Omental fat pad (tissue), 4 donors: ENCODE measurements around the gene ARHGAP10. TPM values are rescaled to one million over a fixed set of nuclear protein-coding genes. Genes with fewer than 3 reads are reported as not detected.

ENCODE experiments used
- ATAC-seq: fragments of 150-250 bp; one replicate; pipeline ENCODE4 v1.9.1; 2016; ENCODE audit warnings: mild to moderate bottlenecking, moderate library complexity; ENCODE audit not compliant: low FRiP score
- DNase-seq: peaks from one replicate; pipeline ENCODE4 v3.0.0-alpha.2; 2019; ENCODE audit warnings: low spot score
- total RNA-seq, 4 donors: library from RNA; depleted of rRNA; stranded (reverse); fragments of >200 nt; gene quantifications; one replicate each; pipeline ENCODE4 v1.1.0, GENCODE V29; 2016
- TF ChIP-seq, protein P1 (sequence below), 3 donors: fragments of 450-650 bp; IDR thresholded peaks; one replicate each; pipeline ENCODE4 v1.5.1; 2016 to 2017; ENCODE audit warnings: antibody characterized with exemption in 3 of 3, mild to moderate bottlenecking in 3 of 3, moderate library complexity in 2 of 3

ARHGAP10 gene
- total RNA-seq, 4 donors from 2014 or later, result 48.7 to 96.2 (median 57.0) TPM

DNA sequence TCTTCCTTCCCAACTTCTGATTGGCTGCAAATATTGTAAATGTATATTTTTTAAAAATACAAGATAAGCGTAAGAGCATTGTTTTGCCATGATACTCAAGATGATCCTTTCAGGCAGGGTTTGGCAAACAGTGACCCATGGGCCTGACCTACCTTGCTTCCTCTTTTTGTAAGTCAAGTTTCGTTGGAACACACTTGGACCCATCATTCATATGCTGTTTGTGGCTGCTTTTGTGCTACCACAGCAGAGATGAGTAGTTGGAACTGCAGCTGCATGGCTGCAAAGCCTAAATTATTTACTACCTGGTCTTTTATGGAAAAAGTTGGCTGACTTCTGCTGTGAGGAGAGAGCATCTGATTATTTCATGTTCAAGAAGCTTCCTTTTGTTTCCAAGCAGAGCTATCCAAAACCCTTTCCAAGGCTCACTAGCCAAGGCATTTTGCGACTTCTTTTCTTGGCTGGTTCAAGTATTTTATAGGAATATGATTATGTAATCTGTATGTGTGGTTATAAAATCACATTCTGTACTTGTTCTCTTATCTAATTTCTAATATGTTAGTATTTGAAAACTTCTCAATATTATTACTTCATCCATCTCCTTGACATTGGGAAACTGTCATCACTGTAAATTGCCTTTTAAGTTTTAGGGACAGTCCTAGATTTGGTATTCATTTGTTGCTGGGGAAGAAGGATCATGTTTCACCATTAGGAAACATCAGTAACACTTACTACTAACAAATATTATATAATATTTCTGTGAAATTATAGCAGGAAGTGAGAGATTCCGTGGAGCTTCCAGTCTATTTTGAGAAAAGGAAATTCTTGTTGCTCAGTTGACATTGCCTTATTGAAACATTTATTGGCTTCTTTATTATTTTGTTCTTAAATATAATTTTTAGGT is 109.2 kb downstream of the ARHGAP10 start:
- ATAC-seq (no peak), DNase-seq (no peak)
- TF ChIP-seq, protein P1, sequence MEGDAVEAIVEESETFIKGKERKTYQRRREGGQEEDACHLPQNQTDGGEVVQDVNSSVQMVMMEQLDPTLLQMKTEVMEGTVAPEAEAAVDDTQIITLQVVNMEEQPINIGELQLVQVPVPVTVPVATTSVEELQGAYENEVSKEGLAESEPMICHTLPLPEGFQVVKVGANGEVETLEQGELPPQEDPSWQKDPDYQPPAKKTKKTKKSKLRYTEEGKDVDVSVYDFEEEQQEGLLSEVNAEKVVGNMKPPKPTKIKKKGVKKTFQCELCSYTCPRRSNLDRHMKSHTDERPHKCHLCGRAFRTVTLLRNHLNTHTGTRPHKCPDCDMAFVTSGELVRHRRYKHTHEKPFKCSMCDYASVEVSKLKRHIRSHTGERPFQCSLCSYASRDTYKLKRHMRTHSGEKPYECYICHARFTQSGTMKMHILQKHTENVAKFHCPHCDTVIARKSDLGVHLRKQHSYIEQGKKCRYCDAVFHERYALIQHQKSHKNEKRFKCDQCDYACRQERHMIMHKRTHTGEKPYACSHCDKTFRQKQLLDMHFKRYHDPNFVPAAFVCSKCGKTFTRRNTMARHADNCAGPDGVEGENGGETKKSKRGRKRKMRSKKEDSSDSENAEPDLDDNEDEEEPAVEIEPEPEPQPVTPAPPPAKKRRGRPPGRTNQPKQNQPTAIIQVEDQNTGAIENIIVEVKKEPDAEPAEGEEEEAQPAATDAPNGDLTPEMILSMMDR (IDR thresholded peaks at IDR 0.05), result no peak

DNA sequence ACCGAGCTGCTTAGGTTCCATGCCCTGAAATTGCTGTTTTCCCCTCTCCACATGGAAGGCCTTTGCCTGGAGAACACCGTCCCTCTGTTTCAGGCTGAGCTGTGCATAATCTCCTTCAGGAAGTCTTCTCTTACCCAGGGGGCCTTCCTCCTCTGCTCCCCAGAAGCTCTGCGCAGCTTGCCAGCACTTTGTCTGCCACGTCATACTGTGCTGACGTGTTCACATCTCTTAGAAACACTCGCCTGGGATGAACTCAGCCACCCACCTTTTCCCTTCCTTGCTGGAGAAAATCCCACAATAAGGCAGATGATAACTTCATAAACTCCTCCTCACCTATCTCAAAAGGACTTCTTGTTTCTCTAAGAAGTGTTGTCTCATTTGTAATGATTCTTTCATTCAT is 110.7 kb downstream of the ARHGAP10 start:
- ATAC-seq (peak; percentile 77), DNase-seq (no peak)
- TF ChIP-seq, protein P1 (IDR thresholded peaks at IDR 0.05), result no peak

DNA sequence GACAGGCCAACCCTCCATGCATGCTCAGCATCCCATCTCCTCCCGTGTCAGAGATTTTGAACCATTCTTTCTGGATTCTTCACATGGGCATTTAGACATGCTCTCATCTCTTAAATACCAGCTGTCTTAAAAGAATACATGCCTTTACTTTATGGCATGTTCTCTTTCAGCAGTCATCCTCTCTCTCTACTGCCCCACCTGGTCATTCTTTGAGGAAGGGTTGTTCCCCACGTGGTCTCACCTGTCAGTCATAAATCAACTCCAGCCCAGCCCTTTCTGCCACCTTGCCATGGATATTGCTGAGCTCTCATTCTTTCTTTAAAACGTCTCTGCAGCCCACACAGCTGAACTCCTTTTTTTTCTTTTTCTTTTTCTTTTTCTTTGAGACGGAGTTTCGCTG is 111.3 kb downstream of the ARHGAP10 start:
- DNase-seq (no peak), ATAC-seq (no peak)
- TF ChIP-seq, protein P1 (IDR thresholded peaks at IDR 0.05), result no peak

DNA sequence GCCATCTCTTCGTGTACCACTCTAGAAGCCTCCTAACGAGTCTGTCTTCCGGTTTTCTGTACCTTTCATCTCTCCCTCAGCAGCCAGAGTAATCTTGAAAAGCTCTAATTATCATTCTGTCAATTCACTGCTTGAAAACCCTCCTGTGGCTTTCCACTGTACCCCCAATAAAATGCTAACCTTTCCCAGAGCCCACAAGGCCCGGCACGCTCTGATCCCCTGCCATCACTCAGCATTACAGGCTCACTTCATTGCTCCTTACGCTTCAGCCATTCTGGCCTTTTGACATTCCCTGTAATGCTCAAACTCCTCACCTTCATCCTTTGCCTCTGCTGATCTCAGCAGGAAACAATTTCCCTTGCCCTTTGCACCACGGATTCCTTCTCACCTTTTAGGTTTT is 112.9 kb downstream of the ARHGAP10 start:
- TF ChIP-seq, protein P1 (IDR thresholded peaks at IDR 0.05), result no peak
- ATAC-seq (no peak), DNase-seq (no peak)

DNA sequence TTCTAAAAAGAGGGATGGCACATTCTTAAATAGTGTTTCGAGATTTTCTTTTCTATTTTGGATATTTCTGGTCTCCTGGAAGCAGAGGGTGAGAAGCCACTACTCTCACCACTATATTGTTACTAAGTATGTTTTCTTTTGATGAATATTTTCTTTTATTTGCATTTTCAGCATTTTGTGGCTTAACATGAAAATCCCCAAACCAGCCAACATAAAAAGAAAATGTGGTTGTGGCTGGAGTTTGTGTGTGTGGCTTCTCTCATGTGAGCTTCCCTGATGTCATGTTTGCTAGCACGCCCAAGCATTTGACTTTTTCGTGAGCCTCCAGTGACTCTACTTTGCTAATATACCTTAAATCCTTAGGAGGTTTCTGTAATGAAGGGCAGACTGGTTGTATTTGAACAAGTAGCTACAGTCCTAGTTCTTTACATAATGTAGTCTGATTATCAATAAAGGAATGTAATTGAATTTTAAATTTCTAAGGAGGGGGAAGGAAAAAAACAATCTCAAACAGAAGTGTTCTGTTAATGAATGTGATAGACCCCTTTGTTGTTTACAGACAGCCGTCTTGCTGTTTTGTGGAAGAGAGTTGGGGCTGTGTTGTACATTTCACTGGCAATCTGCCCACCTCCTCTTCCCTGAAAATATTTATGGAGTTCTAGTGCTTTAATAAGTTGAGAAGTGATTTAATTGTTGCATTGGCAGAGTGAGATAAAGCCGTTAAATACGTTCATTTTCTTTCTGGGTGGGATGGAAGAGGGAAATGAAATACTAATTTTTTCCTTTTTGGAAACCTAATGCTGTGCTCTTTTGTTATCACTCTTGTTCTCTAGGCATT is 114.6 kb downstream of the ARHGAP10 start:
- TF ChIP-seq, protein P1 (IDR thresholded peaks at IDR 0.05), result no peak
- DNase-seq, result no peak
- ATAC-seq, result no peak

DNA sequence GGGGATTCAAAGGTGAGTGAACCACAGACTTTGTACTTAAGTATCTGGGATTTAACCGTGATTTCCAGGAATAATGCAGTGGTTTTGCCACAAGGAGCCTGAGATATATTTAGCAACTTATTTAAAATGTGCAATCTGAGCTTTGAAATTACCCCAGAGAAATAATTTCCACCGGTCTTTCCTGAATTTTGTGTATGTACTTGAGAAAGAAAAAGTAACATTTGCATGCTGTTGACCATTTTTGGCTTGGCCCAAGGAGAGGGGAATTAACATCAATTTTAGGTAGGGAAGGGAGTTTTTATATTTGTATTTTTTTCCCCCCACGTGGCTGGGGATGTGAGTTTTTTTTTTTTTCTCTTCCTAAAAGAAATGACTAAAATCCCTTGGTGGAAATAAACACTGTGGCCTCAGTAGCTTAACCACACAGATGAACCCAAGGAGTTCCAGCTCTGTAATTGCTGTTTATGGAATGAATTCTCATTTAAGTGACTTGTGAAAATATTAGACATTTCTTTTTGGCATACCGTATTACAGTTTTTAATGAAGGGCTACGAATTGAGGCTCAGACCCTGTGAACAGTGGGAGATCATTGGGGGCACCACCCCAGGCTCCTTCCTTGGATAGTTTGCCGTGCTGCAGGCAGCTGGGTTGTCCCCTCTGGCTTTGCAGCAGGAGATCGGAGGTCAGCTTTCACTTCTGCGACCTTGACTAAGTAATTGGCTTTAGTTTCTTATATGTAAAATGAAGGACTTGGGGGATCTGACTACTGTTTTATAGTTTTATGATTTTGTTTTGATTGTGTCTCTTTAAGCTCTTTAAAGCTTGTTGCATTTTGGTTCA is 116.1 kb downstream of the ARHGAP10 start:
- ATAC-seq (no peak), DNase-seq (no peak)
- TF ChIP-seq, protein P1 (IDR thresholded peaks at IDR 0.05), result no peak
